ENCODE results near the gene CYREN.
"Not testable (repeated sequence)": the region's sequence is repeated elsewhere in the genome, so short reads cannot be mapped to it uniquely, and the experiment has no call there.

Gene CYREN

DNA sequence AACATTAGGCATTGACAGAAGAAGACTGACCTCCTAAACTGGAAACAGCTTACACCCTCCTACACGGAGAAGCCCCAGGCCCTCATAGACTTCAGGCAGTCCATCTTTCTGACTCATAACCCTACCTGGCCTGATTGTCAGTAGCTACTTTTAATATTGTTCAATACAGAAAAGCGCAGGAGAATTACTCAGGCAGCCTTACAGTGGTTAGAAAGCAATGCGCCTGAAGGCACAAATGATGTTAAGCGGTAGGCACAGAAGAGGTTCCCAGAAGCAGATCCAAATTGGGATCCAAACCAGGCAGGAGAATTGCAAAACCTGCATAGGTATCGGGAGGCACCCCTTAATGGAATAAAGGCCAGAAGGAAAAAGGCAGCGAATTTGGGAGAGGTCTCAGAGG, 5.4 kb upstream of the CYREN start:
- no peak for DNase-seq

DNA sequence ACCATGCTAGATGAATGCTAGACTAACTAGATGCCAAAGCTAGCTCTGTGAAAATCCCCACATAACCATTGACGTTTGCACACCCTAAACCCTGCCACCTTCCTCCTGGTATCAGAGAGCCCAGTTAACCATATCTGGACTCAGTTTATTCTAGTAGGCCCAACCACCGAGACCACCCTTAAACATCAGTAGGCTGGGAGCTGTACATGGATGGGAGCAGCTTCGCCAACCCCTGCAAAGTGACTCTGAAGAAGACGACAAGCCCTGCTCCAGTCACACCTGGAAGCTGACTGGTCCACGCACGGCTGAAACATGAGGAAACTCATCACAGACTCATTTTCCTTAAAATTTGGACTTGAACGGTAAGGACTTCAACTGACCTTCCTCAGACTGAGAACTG, 4.4 kb upstream of the CYREN start:
- DNase-seq = no peak

DNA sequence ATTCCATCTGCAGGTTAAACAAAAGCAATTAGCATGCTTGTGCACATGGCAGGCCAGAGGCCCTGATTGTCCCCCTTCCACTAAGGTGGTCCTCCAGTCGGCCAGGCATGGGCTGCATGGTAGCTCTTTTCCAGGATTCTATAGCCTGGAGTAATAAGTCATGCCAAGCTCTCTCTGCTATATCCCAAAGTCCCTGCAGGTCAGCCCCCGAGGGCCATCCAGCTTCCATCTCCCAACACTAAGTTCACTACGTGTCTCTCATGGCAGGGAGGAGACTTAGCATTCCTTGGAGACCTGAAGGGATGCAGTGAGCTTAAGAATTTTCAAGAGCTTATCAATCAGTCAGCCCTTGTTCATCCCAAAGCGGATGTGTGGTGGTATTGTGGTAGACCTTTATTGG, 3.4 kb upstream of the CYREN start:
- DNase-seq = not testable (repeated sequence)

- not testable (repeated sequence) for DNase-seq
Observed at GRCh38 chr7:135171581-135172291, 1.2 kb upstream of the CYREN start.

DNA sequence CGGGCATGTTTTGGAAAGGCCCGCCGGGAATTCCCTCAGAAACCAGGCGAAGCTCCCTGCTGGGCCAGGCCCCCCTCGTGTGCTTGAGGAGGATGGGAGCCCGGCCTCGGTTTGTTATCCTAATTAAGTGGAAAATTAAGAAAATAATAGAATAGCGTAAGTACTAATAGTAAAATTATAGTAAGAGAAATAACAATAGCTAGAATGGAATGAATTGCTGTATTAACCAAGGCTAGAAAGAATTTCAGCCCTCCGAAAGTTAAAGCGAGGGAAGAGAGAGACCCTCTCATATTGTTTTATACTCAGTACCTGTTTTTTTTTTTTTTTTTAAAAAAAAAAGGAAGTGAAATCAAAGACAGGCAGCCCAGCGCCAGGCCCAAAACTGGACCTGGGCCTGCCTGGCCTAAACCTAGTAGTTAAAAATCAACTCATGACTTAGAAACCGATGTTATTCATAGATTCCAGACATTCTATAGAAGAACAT, 533 bp upstream of the CYREN start:
- not testable (repeated sequence) for DNase-seq

- no peak for DNase-seq
Observed at GRCh38 chr7:135169964-135170273, 588 bp downstream of the CYREN start.

GRCh38 chr7:135169141-135169963, 1.2 kb downstream of the CYREN start:
- peak; percentile 52 to 62 for DNase-seq

DNA sequence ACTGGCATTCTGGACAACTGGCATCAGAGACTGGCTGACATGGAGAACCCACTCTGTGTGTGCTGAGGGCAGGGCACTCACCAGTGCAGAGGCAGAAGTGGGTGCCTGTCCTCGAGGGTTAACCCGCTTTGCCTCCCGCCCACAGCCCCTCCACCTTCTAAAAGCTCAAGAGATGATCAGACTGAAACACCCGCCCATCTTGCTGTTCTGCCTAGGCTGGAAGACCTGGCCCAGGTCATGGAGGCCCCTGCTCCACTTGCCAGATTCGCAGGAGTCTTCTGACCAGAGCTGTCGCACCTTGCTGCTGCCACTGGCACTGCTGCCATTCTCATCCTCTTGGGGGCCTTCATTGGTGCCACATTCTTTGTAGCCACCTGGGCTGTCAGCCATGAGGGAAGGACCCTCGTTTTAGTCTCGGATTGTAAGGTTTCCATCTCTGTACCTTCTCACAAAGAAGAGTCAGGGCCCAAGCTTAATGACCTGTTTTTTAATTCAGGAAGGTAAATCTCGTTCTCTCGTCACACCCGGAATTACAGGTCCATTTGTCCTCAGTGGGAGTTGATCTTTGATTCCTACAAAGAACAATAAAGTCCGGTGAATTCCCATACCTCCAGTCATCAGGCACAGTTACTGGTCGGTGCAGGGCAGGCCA, 1.9 kb downstream of the CYREN start:
- DNase-seq = no peak

DNA sequence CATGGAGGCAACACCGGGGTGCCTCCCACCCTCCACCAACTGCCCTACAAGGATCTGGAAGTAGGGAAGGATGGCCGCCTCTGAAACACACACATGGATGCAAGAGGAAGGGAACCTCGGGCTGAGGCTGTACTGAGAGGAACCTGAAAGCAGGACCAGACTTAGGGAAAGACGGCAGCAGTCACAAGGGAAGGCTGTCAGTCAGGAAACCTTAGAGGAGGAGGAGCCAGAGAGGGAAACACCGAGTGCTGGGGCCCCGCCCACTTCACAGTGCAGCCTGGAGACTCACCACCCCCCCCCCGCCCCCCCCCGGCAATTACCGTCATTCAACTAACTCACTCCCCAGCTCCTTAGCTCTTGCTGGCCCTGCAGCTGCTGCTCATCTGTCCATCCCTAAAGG, 2.5 kb downstream of the CYREN start:
- DNase-seq = peak in 1 of 2 experiments; percentile 37

DNA sequence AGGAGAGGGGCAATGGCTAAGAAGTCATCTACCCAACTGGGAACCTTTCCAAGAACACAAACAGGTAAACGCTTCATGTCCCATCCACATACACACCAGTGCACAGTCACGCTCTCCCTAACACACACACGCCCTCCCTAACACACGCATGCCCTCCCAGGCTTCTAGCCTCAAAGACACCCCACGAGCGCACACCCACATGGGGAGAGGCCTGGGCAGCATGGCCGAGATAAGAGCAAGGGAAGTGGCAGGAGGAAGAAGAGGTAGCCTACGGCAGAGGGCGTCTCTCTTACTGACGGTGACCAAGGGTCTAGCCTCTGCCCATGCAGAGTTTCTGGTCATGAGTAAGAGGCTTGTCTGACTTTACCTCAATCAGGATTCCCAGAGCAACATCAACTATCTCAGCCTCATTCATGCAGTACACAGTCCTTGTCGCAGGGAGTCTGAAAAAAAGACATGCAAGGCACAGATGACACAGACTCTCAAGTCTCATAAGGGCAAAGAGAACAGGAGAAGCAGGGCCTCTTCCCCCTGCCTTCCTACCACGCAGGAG, 3.1 kb downstream of the CYREN start:
- DNase-seq = no peak

GRCh38 chr7:135166338-135166990, 4.0 kb downstream of the CYREN start:
- no peak for DNase-seq

DNA sequence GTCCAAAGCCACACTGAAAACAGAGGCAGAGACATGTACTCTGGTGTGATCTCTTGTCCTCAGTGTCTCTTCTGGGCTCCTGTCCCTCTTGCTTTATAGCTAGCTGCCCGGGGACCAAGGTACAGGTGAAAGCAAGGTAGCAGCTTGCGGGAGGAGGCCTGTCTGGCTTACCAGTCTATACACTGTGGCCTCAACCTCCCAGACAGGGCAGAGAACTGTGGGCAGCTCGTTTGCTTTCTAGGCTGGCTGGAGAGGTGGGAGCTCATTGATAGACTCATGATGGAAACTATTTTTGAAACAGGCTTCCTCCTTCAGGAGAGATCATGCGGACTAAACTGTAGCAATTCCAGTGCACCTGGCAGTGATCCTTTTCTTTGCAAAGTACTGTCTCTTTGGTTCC, 4.6 kb downstream of the CYREN start:
- no peak for DNase-seq

GRCh38 chr7:135164357-135165061, 6.0 kb downstream of the CYREN start:
- no peak for DNase-seq

GRCh38 chr7:135162382-135163001, 8.0 kb downstream of the CYREN start:
- no peak for DNase-seq

GRCh38 chr7:135161669-135162068, 8.8 kb downstream of the CYREN start:
- DNase-seq = no peak

GRCh38 chr7:135160858-135161653, 9.5 kb downstream of the CYREN start:
- DNase-seq = no peak

GRCh38 chr7:135160098-135160857, 10.2 kb downstream of the CYREN start:
- no peak for DNase-seq

DNA sequence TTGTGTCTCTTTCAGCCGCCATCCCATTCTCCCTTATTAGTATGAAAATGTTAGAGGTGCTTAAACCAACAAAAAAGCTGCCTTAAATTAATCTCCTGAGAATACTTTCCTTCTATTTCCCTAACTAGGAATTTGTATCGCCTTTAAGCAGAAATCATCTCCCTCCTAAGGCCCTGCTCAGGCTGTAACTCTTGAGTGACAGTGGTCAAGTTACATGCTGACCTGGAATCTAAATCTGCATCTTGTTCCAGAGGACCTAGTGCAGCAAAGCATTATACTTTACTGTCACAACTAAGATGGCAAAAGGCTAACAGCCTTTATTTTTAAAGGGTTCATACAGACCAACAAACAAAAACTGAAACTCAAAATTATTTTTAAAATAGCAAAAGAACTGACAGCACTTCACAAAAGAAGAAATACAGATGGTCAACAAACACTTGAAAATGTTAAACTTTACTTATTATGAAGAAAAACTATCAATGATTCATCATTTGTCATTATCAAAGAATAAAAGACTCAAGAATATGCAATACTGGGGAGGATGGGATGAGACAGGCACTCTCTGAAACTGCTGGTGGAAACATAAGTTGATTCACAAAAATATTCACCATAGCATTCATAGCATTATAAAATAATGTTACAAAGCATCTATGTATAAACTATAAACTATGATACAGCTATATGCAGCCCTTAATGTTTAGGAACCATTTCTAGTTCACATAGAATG, 11.0 kb downstream of the CYREN start:
- no peak for DNase-seq

DNA sequence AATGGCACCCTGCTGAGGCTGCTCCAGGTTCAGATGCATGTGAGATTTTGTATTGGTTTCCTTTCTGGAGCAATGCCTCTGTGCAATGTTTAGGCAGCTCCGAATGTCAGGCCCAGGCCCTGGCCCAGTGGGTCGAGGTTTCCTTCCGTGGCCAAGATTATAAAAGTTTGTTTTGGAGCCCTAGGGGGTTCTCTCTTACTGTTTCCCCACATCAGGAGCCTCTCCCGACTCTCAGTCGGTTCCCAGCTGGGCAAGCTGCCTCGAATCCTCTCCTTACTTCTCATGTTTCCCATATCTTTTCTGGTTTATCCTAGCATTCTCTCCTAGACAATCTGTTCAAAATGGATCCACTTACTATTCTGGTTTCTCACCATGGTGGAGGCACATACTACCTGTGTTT, 11.6 kb downstream of the CYREN start:
- DNase-seq = no peak
